Mesenchymal stem cell (in vitro differentiated cells and primary cell): ENCODE measurements around the gene RPL15.

ENCODE experiments used
- DNase-seq: peaks from one replicate; pipeline ENCODE4 v3.0.0-alpha.2; 2013
- H2AFZ ChIP-seq: one replicate; pipeline ENCODE4 v1.6.1; 2013; ENCODE audit warnings: low read depth, mild to moderate bottlenecking, control low read depth, inconsistent platforms, low read length, moderate library complexity
- H2AK5ac ChIP-seq: 2 replicates; pipeline ENCODE4 v1.6.1; 2013; ENCODE audit warnings: low read length, moderate library complexity, mild to moderate bottlenecking, inconsistent platforms; ENCODE audit not compliant: severe bottlenecking
- H2BK120ac ChIP-seq: one replicate; pipeline ENCODE4 v1.6.1; 2013; ENCODE audit warnings: low read depth, mild to moderate bottlenecking, inconsistent platforms, low read length, moderate library complexity
- H2BK12ac ChIP-seq, 2 experiments: one replicate each; pipeline ENCODE4 v1.6.1; 2013; ENCODE audit warnings: inconsistent platforms in 2 of 2, low read length in 2 of 2, mild to moderate bottlenecking in 2 of 2, moderate library complexity in 2 of 2, control low read depth in 1 of 2
- H2BK15ac ChIP-seq: one replicate; pipeline ENCODE4 v1.6.1; 2013; ENCODE audit warnings: mild to moderate bottlenecking, low read depth, inconsistent platforms; ENCODE audit not compliant: poor library complexity, severe bottlenecking
- H2BK5ac ChIP-seq: 2 replicates; pipeline ENCODE4 v1.6.1; 2013; ENCODE audit warnings: low read depth, mild to moderate bottlenecking, low read length, control low read depth, inconsistent platforms; ENCODE audit not compliant: poor library complexity, severe bottlenecking
- H3K14ac ChIP-seq, 2 experiments: one replicate each; pipeline ENCODE4 v1.6.1; 2013; ENCODE audit warnings: inconsistent platforms in 2 of 2, low read length in 2 of 2, control low read depth in 1 of 2, mild to moderate bottlenecking in 1 of 2, moderate library complexity in 1 of 2
- H3K18ac ChIP-seq, 2 experiments: one replicate each; pipeline ENCODE4 v1.6.1; 2013; ENCODE audit warnings: inconsistent platforms in 2 of 2, low read length in 2 of 2, control low read depth in 1 of 2, low read depth in 1 of 2, mild to moderate bottlenecking in 1 of 2
- H3K23ac ChIP-seq, 2 experiments: one replicate each; pipeline ENCODE4 v1.6.1; 2013; ENCODE audit warnings: inconsistent platforms in 2 of 2, low read length in 2 of 2, mild to moderate bottlenecking in 2 of 2, moderate library complexity in 2 of 2, control low read depth in 1 of 2
- H3K27ac ChIP-seq: 2 replicates; pipeline ENCODE4 v1.5.1; 2013; ENCODE audit warnings: mild to moderate bottlenecking, moderate library complexity, low read length, control low read depth, inconsistent platforms; ENCODE audit not compliant: poor library complexity, severe bottlenecking
- H3K27me3 ChIP-seq, 2 experiments: 2 replicates each; pipeline versions ENCODE4 v1.6.1 to v1.7.0; 2013; ENCODE audit warnings: low read length in 2 of 2, mild to moderate bottlenecking in 2 of 2, moderate library complexity in 2 of 2, control low read depth in 1 of 2, inconsistent platforms in 1 of 2; ENCODE audit not compliant: control insufficient read depth in 1 of 2, insufficient read depth in 1 of 2
- H3K36me3 ChIP-seq, 2 experiments: 2 replicates each; pipeline versions ENCODE4 v1.6.1 to v1.7.0; 2013; ENCODE audit warnings: low read length in 2 of 2, control low read depth in 1 of 2, inconsistent platforms in 1 of 2, low read depth in 1 of 2, mild to moderate bottlenecking in 1 of 2; ENCODE audit not compliant: insufficient read depth in 2 of 2, control insufficient read depth in 1 of 2
- H3K4ac ChIP-seq, 2 experiments: one replicate each; pipeline ENCODE4 v1.6.1; 2013; ENCODE audit warnings: inconsistent platforms in 2 of 2, low read length in 2 of 2, mild to moderate bottlenecking in 2 of 2, moderate library complexity in 2 of 2, control low read depth in 1 of 2, low read depth in 1 of 2
- H3K4me1 ChIP-seq: 2 replicates; pipeline ENCODE4 v1.6.1; 2013; ENCODE audit warnings: low read depth, low read length, control low read depth; ENCODE audit not compliant: control insufficient read depth, insufficient read depth
- H3K4me2 ChIP-seq: 2 replicates; pipeline ENCODE4 v1.6.1; 2013; ENCODE audit warnings: low read length, mild to moderate bottlenecking, inconsistent platforms; ENCODE audit not compliant: poor library complexity, severe bottlenecking
- H3K4me3 ChIP-seq, 2 experiments: 2 replicates each; pipeline versions ENCODE4 v1.5.1 to v1.7.0; 2013; ENCODE audit warnings: low read length in 2 of 2, mild to moderate bottlenecking in 2 of 2, control low read depth in 1 of 2, low read depth in 1 of 2; ENCODE audit not compliant: insufficient read depth in 1 of 2
- H3K79me1 ChIP-seq: replicated peaks from 2 replicates; pipeline ENCODE4 v1.6.1; 2013; ENCODE audit warnings: mild to moderate bottlenecking, control low read depth, low read length, inconsistent platforms; ENCODE audit not compliant: poor library complexity, severe bottlenecking
- H3K9ac ChIP-seq: 2 replicates; pipeline ENCODE4 v1.7.0; 2013; ENCODE audit warnings: mild to moderate bottlenecking, low read length, moderate library complexity
- H3K9me3 ChIP-seq: 2 replicates; pipeline ENCODE4 v1.7.0; 2013; ENCODE audit warnings: mild to moderate bottlenecking, low read length; ENCODE audit not compliant: control insufficient read depth
- H4K8ac ChIP-seq: one replicate; pipeline ENCODE4 v1.6.1; 2013; ENCODE audit warnings: inconsistent platforms, mild to moderate bottlenecking, low read length, moderate library complexity
- H4K91ac ChIP-seq: one replicate; pipeline ENCODE4 v1.6.1; 2013; ENCODE audit warnings: mild to moderate bottlenecking, low read length, inconsistent platforms
- WGBS: methylation state at CpG from one replicate; pipeline ENCODE4 v1.1.7; 2013; ENCODE audit warnings: mixed read lengths; 5-methylcytosine and 5-hydroxymethylcytosine counted together

Gene RPL15

GRCh38 chr3:23900744-23901143, 16.2 kb upstream of the RPL15 start:
- H3K4ac ChIP-seq = no peak overlapping the region
- H3K14ac ChIP-seq = no peak overlapping the region
- H4K8ac ChIP-seq = no peak overlapping the region
- no peak overlapping the region for H3K4me2 ChIP-seq
- no peak overlapping the region for H3K27ac ChIP-seq
- no peaks in the 10 kb centered on the region for H3K4me1 ChIP-seq
- H3K79me1 ChIP-seq = peaks cover 16% of the 10 kb centered on the region
- H3K4me3 ChIP-seq = no peak overlapping the region
- no peak overlapping the region for H3K23ac ChIP-seq
- H3K9ac ChIP-seq = no peak overlapping the region
- H2AFZ ChIP-seq = no peak overlapping the region
- H2BK15ac ChIP-seq = no peak overlapping the region
- H3K18ac ChIP-seq = no peak overlapping the region
- H3K9me3 ChIP-seq = peaks cover 4% of the 10 kb centered on the region
- H2BK5ac ChIP-seq = no peak overlapping the region
- WGBS = 69% methylated on average over 5 of the region's 6 CpGs
- H2AK5ac ChIP-seq = no peak overlapping the region
- H2BK12ac ChIP-seq = no peak overlapping the region
- H3K27me3 ChIP-seq = no peaks in the 10 kb centered on the region
- no peak overlapping the region for H4K91ac ChIP-seq
- H2BK120ac ChIP-seq = no peak overlapping the region
- peak; percentile 77 for DNase-seq
- peaks cover 17 to 73% of the 10 kb centered on the region in 2 experiments for H3K36me3 ChIP-seq

GRCh38 chr3:23904545-23904944, 12.4 kb upstream of the RPL15 start:
- Histone ChIP-seq H3K23ac (no peak overlapping the region), H3K4me1 (no peaks in the 10 kb centered on the region), H2AFZ (no peak overlapping the region), H3K14ac (no peak overlapping the region), H4K8ac (no peak overlapping the region), H3K4me2 (no peak overlapping the region), H2BK120ac (no peak overlapping the region), H2AK5ac (no peak overlapping the region), H3K9ac (no peak overlapping the region), H3K9me3 (no peaks in the 10 kb centered on the region), H3K36me3 (peaks cover 16 to 75% of the 10 kb centered on the region in 2 experiments), H3K18ac (no peak overlapping the region), H3K4me3 (no peak overlapping the region), H3K27me3 (no peaks in the 10 kb centered on the region), H3K27ac (no peak overlapping the region), H3K4ac (no peak overlapping the region), H3K79me1 (peaks cover 9% of the 10 kb centered on the region), H2BK5ac (no peak overlapping the region), H2BK12ac (no peak overlapping the region), H2BK15ac (no peak overlapping the region), H4K91ac (no peak overlapping the region)
- no peak for DNase-seq

DNA sequence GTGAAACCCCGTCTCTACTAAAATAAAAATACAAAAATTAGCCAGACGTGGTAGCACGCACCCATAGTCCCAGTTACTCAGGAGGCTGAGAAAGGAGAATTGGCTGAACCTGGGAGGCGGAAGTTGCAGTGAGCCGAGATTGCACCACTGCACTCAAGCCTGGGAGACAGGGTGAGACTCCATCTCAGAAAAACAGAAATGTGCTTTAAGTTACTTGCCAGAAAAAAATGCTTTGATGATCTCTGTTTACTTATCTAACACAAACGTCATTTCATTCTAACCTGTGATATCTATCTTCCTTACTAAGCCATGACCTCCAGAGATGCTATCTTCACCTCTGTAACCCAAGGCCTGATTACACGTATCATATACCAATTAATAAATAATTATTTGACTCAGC, 7.6 kb upstream of the RPL15 start:
- DNase-seq = no peak
- H3K18ac ChIP-seq = no peak overlapping the region
- H3K9me3 ChIP-seq = no peaks in the 10 kb centered on the region
- no peak overlapping the region for H2BK5ac ChIP-seq
- H3K27ac ChIP-seq = no peak overlapping the region
- H2BK15ac ChIP-seq = no peak overlapping the region
- no peak overlapping the region for H3K14ac ChIP-seq
- no peaks in the 10 kb centered on the region for H3K4me1 ChIP-seq
- H3K4me3 ChIP-seq = no peak overlapping the region
- no peak overlapping the region for H2BK120ac ChIP-seq
- 94% methylated on average over 6 of the region's 7 CpGs for whole genome bisulfite sequencing
- no peak overlapping the region for H4K91ac ChIP-seq
- H3K79me1 ChIP-seq = peaks cover 5% of the 10 kb centered on the region
- H3K4me2 ChIP-seq = no peak overlapping the region
- no peak overlapping the region for H4K8ac ChIP-seq
- no peak overlapping the region for H2BK12ac ChIP-seq
- H2AK5ac ChIP-seq = no peak overlapping the region
- H3K27me3 ChIP-seq = no peaks in the 10 kb centered on the region
- H3K4ac ChIP-seq = no peak overlapping the region
- no peak overlapping the region for H2AFZ ChIP-seq
- no peak overlapping the region for H3K9ac ChIP-seq
- H3K23ac ChIP-seq = no peak overlapping the region
- H3K36me3 ChIP-seq = peaks cover 11 to 59% of the 10 kb centered on the region in 2 experiments

DNA sequence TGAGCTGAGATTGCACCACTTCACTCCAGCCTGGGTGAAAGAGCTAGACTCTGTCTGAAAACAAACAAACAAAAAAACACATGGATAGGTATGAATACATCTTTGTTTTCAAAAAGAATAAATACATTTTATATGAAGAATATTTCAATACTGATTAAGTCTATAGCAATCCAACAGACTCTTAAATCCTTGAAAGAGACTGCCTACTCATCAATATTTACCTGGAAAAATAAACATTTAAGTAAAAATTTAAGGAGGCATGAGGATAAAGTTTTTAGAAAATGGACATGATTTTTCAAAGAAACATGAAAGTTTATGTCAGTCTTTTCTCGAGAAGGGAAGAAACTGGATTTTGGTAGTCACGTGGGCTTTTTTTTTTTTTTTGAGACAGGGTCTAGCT, 5.5 kb upstream of the RPL15 start:
- Histone ChIP-seq H3K4me2 (no peak overlapping the region), H2AFZ (no peak overlapping the region), H3K4ac (no peak overlapping the region), H3K14ac (no peak overlapping the region), H3K36me3 (peaks cover 11 to 42% of the 10 kb centered on the region in 2 experiments), H3K4me1 (no peaks in the 10 kb centered on the region), H3K27me3 (no peaks in the 10 kb centered on the region), H4K8ac (no peak overlapping the region), H3K9me3 (no peaks in the 10 kb centered on the region), H2AK5ac (no peak overlapping the region), H3K18ac (no peak overlapping the region), H3K79me1 (peaks cover 11% of the 10 kb centered on the region), H3K9ac (no peak overlapping the region), H3K23ac (no peak overlapping the region), H3K4me3 (no peak overlapping the region), H2BK15ac (no peak overlapping the region), H2BK120ac (no peak overlapping the region), H4K91ac (no peak overlapping the region), H3K27ac (no peak overlapping the region), H2BK12ac (no peak overlapping the region), H2BK5ac (no peak overlapping the region)
- no peak for DNase-seq
- 90% methylated on average over 2 of the region's 2 CpGs for WGBS
